C4-2B (cell line): ENCODE data around the gene TMEM238L.

Experiments
- ZFX ChIP-seq: fragments of 450-650 bp; IDR thresholded peaks from 2 replicates; pipeline ENCODE4 v1.6.1; 2017
- TF ChIP-seq, protein P1 (sequence below): fragments of 450-650 bp; conservative IDR thresholded peaks from 2 replicates; pipeline ENCODE4 v1.5.1; 2017; ENCODE audit warnings: mild to moderate bottlenecking

DNA sequence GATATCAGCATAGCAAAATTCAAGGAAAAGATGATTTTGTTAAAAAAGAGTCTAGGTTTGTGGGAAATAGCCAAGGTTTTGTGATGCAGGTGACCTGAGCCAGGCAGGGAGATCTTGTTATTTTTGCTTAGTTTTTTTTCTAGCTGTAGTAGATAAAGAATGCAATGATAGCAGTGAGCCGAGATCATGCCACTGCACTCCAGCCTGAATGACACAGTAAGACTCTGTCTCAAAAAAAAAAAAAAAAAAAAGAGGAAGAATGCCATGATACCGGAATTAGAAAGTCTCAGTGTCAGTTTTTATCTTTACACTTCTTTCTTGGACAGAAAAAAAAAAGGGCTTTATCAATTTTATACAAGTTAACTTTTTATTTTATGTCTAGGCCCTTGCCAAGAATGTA is 27.5 kb downstream of the TMEM238L start:
- TF ChIP-seq, protein P1, sequence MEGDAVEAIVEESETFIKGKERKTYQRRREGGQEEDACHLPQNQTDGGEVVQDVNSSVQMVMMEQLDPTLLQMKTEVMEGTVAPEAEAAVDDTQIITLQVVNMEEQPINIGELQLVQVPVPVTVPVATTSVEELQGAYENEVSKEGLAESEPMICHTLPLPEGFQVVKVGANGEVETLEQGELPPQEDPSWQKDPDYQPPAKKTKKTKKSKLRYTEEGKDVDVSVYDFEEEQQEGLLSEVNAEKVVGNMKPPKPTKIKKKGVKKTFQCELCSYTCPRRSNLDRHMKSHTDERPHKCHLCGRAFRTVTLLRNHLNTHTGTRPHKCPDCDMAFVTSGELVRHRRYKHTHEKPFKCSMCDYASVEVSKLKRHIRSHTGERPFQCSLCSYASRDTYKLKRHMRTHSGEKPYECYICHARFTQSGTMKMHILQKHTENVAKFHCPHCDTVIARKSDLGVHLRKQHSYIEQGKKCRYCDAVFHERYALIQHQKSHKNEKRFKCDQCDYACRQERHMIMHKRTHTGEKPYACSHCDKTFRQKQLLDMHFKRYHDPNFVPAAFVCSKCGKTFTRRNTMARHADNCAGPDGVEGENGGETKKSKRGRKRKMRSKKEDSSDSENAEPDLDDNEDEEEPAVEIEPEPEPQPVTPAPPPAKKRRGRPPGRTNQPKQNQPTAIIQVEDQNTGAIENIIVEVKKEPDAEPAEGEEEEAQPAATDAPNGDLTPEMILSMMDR, result no peak
- no peak for TF ChIP-seq ZFX
